SIG-M5 treated with dmso at 0.1 percent for 504 hours (cell line): ENCODE results near the gene C18orf63.

Experiments used
- DNase-seq: peaks from one replicate; lab custom pipeline; 2025; ENCODE audit not compliant: unreplicated experiment; lab: John Stamatoyannopoulos, UW

Gene C18orf63

DNA sequence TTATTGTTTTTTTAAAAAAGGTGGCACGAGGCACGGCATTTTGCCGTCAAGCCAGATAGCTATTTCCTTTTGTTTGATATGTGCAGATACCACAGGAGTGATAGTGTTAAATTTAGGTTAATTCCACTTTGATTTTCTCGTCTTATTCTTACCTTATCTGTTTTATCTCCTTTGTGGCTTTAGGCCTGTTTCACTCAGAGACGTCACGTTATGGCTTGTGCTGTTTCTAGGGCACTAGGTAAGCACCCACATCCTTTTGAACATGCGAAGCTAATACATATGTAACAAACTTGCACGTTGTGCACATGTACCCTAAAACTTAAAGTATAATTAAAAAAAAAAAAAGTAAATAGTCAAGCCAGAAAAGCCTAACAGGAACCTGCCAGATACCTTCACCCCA lies 57.8 kb downstream of the C18orf63 start:
- no peak for DNase-seq

DNA sequence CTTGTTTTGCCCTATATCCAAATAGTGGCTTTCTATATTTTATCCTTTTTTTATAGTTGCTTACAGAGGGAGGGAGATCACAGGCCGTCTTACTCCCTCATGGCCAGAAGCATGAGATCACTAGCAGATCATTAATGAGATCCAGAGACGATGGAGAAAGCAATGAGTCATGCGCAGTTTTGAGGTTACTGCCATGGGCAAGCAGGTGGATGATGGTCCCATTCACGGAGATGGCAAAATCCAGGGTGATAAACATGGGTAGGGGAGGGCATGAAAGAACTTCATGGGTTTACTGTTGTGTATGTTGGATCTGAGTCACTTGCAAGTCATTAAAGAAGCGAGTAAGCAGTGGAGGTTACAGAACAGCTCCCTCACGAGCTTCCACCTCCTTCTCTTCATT lies 60.4 kb downstream of the C18orf63 start:
- no peak for DNase-seq

- no peak for DNase-seq
Observed at GRCh38 chr18:74376523-74376922, 60.9 kb downstream of the C18orf63 start.

DNA sequence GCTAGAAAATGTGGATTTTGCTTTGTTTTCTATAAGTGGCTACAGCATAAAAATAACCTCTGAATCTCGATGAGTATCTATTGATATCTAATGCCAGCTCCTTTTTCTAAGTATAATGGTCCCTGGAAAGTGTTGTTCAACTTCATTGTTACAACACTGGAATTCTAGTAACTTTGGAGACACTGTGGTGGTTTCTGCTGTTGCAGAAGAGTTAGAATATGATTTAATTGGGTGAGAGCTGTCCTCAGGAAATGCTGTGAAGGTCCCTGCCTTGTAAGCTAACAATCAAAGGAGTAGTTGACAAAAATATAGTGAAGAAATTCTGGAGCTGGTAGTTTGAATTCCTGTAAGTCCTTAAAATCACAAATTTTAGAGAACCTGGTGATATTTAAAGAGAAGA lies 62.1 kb downstream of the C18orf63 start:
- no peak for DNase-seq

DNA sequence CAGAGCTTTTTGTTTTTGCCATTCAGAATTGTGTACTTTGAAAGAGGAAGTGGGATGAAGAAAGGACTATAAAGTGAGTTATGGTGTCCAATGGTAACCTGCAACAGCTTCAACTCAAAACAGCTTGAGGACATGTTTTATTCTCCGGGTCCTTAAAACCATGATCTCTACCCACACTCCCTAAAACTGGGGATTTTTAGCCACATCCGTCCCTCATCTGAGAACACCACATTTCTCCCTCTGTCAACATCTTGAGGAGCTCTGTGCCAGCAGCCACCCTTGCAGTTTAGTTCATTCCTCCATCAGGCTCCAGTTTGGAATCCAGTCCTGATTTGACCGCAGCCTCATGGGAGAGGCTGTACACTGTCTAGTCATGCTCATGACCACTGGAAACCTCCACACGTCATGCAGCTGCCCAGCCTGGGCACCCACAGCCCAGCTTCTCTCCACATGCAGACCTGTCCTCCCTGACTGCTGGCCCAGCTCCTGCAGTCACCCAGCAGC lies 62.6 kb downstream of the C18orf63 start:
- DNase-seq: peak; percentile 49

DNA sequence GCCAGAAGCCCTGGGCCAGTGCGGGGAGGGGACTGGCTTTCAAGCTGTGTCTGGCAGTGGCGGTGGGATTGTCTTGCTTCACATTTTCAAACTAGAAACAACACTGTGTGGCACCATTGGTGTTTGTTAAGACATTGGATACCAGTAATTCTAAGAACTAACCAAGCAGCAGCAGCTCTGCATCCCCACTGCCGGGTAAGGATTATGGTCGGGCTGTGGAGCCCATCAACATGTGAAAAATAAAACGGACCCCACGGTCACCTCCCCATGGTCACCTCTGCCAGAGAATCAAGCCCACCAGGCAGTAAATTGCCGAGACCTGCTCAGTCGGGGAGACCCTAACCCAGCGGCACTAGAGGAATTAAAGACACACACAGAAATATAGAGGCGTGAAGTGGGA lies 65.3 kb downstream of the C18orf63 start:
- no peak for DNase-seq

GRCh38 chr18:74381621-74382295 lies 66.1 kb downstream of the C18orf63 start:
- DNase-seq: no peak

DNA sequence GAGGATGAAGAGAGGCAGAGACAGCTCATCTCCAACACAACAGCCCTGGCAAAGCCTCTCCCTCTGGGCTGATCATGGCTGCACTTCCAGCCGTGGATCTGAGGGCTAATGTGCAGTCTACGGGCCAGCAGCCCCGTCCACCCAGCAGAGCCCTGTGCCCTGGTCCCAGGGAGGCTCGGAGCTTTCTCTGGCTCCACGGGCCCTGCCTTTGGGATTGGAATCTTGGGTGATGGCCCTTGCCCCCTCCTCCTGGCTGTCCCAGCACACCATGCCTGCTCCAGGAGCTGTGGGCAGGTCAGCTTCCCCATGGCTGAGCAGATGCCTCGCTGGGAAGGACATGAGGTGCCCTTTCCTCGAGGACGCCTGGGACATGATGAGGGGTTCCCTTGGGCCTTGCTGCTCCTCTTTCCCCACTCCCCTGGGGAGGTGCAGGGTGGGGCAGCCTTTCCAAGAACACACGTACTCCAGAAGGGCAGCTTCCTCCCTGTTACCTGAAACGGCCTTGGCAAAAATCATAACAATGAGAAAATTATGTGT lies 66.9 kb downstream of the C18orf63 start:
- DNase-seq: no peak

DNA sequence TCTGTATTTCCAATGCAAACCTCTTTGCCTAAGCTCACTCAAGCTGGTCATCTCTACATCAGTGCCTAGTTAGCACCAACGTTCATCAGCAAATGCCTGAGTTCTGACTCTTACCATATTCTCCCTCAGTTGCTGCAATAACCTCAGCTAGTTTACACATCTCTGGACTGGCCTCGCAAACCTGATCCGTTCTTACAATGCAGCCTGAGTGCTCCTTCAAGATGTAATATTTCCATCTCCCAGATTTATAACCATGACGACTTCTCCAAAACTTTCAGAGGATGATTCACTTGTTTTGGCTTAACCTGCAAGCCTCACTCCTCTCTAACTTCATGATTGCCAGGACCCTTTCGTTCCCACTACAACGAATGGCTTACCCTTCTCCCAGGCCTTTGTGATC lies 71.7 kb downstream of the C18orf63 start:
- DNase-seq: no peak

DNA sequence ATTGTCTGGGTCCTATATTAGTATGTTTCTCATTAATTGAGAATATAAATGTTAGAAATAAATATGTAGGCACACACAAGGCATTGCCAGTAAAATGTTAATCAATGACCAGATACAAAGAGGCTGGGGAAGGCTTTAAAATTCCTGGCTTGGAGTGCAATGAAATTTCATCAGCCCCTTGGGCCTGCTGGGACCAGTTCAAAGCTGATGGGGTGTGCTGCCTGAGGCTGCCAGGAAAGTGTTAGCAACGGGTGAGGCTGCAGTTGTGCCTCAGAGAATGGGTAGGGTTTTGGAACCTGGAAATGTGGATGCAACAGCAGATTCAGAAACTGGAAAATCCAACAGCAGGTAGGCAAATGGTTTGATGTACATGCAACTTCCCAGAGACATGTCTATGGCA lies 72.6 kb downstream of the C18orf63 start:
- DNase-seq: no peak

DNA sequence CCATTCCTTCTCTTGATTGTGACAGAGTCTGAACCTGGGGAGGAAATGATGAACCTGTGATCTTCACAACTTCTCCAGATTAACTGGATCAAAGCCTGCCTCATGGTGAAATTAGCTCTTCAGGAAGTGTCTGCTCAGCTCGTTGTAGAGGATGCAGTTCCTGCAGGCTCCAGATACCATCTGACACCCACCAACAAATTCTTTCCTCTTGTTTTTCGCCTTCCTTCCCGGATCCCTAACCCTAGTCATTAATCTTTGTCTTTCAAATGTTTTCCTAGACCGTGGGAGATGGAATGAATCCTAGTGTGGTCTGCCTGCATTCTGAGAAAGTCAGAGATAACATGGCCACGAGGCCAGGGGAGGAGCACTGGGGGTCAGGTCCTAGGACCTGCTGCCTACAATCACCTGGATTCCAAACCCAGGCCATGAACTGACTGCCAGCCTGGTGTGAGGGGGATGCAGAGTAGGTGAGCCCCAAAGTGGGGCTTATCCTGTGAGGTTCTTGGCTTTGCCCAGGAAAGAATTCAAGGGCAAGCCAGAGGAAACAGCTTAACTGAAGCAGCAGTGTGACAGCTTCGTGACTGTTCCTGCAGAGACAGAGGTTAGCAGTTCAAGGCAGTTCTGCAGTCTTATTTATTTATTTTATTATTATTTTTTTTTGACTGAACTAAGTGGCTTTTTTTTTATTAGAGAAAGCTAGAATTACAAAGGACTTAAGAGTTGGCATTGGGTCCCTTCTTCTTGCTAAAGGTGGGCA lies 73.7 kb downstream of the C18orf63 start:
- no peak for DNase-seq

DNA sequence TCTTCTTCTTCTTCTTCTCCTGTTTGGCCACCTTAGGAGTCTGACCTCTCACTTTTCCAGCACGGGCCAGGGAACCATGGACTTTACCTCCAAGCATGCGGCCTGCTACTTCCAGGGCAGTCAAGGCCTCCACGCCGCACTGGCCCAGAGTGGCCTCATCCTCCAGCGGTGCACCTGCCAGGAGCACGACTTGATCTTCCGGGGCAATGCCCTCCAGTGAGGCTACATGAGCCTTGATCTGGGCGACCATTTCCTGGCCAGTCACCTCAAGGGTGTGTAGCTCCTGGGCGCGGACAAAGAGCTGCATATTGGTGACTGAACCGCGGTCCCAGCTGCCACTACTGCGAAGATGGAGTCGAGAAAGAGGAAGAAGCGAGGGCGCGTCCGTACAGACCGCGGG lies 74.4 kb downstream of the C18orf63 start:
- DNase-seq: no peak

DNA sequence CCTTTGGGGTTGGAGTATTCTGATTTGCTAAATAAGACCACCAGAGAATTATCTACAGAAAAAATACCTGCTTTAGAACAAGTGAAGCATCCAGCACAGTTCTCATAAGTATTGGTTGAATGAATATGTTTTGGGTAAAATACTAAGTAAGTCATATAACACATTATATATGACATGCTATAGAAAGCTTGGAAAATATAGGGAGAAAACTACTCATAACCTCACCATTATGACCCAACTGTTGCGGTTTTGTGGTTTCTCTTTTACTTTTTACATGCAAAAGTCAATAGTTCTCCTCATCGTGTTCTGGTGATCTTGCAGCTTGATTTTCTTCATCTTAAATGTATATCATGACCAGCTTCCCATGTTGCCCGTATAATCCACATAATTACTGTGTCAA lies 75.3 kb downstream of the C18orf63 start:
- DNase-seq: peak; percentile 33

DNA sequence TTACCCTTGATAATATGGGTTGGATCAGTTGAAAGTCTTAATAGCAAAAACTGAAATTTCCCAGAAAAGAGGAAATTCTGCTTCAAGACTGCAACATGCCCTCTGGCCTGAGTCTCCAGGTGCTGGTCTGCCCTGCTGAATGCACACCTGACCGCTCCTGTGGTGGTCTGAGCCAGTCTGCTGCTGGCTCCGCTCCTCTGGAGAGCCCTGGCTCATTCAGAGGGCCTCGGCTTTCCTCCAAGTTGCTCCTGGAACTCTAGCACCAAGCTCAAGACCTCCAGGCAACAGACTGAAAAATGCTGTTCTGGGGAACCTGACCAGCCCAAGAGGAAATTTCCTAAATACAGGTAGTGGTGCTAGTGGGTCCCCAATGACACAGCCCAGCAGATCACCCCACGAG lies 76.7 kb downstream of the C18orf63 start:
- no peak for DNase-seq

DNA sequence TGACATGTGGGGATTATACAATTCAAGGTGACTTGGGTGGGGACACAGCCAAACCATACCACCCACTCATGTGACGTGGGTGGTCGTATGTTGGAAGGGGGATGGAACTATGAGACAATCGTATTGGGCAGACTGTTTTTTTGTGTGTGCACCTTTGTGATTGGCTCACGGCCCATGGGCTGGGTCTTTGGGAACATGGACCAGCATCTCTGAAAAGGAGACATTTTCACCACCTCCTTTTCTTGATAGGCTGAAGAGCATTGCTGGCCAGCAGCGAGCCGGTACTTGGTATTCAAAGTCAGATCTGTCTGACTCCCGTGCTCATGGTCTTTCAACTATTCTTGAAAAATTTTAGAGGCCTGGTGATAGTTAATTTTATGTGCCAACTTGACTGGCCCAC lies 79.4 kb downstream of the C18orf63 start:
- DNase-seq: no peak

DNA sequence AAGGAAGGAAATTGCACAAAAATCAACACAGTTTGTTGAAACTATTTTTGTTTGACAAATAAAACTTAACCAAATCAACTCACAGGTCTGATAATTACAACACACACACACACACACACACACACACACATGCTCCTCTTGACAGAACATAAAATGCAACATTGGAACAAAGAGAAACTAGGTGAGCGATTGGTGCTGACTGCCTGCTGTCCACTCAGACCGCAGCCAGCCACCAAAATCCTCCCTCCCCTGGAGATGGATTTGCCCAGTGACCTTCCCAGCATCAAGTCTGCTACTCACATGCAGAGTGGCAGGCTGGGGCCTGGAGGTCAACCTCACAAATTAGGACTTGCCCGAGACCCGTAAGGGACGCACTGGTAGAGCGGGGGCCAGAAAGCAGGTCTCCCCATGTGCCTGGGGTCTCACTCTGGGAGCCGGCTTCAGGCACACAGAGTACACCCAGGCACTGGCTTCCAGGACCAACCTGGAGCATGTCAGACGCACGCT lies 80.1 kb downstream of the C18orf63 start:
- DNase-seq: no peak

DNA sequence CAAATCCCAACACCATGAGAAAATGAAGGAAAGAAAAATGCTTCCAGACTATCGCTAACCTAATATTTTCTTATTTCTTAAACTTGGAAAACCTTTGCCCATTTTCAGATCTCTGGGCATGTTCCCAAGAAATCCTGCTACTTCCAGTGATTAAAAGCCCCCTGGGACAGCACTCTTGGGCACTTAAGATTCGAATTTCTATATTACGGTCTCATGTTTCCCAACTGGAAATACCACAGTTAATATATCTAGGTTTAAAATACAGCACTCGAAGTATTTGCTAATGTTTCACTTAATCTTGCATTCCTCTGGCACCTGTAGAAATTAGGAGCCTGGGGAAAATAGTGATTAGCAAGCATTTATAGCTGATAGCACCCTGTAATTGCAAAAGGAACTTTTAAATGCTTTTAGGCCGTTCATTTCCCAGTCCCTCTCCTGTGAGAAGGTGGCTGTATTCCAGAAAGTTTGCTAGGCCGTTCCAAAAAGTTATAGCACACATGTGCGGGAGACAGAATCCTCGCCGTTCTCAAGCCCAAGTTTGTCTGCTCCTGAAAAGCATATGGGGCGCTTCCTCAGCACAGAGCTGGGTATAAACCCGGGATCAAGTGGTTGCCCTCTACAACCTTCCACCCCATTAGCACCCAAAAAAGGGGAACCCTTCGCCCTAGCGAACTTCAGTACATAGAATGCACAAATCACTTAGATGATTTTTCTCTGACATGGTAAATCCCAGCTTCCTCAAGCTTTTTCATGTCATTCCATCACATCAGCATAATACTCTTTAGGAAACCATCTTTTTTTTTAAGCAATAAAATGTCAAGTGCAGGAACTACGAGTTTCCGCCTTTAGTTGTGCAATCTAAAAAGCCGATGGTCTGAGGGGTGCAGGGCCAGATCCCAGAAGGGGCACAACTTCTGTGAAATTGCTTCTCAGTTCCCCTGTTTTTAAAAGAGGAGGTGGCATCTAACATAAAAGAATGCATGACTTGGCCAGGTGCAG lies 80.8 kb downstream of the C18orf63 start:
- no peak for DNase-seq

- no peak for DNase-seq
Observed at GRCh38 chr18:74397572-74397971, 81.9 kb downstream of the C18orf63 start.

DNA sequence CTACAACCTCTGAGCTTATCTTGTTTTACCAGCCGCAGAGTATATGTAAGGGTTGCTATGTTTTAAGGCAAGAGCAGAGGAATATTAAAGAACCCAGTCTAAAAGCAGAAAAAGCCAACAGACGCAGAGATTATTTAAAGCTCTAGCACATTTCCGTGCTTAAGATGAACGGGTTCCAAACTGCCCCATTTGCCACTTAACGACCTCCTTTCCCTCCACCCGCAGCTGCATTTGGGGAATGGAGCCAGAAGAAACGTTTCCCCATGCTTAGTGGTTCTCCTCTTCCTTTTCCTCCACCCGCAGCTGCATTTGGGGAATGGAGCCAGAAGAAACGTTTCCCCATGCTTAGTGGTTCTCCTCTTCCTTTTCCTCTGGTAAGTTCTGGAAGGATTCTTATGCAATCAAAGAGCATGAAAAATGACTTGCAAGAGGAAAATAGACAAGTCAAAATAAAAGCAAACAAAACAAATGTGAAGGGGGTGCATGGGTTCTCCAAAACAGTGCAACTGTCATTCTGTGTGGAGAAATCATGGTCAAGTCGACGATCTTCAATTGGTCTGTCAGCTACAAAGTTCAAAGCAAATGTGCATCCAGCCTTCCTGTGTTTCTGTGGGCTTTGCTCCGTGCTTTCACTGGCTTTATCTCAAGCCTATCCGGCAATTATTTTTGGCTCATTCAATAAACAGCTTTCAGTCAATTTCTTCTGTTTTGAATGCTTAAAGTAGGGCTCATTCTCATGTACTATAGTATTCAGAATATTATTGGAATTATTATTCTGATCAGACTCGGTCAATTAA lies 83.7 kb downstream of the C18orf63 start:
- DNase-seq: no peak

GRCh38 chr18:74400813-74401212 lies 85.2 kb downstream of the C18orf63 start:
- DNase-seq: no peak
